ENCODE results near the gene SERGEF. TPM values are rescaled to one million over a fixed set of nuclear protein-coding genes. Genes with fewer than 3 reads are reported as not detected.

The SERGEF gene
- total RNA-seq, 4 donors from 2014 or later, result 32.0 to 50.2 (median 37.6) TPM

DNA sequence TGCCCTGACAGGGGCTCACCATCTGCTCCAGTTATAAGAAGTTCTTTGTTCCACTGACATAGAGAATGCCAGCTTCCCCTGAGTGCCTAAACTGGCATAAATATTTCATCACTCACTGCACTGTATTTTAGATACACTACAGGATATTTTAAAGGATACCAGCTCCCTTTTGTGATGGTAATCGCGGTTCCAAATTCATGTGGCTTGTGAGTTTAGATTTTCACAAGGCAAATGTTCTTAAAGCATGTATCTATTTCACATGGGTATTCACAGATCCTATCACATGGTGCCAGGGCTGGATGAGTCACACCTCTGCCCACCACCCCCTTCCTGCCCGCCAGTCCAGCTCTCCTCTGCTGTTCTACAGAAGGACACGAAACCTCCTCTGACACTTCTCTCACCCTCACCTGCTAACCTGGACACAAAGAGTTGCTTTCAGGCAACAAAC, 172.7 kb downstream of the SERGEF start:
- no peaks in the 10 kb centered on the region for H3K36me3 ChIP-seq
- no peaks in the 10 kb centered on the region for H3K4me1 ChIP-seq
- 88% methylated on average over 4 of the region's 4 CpGs for WGBS
- H3K27ac ChIP-seq (replicated peaks in 1 of 4), result no peak overlapping the region
- no peaks in the 10 kb centered on the region for H3K27me3 ChIP-seq
- TF ChIP-seq, protein P1, sequence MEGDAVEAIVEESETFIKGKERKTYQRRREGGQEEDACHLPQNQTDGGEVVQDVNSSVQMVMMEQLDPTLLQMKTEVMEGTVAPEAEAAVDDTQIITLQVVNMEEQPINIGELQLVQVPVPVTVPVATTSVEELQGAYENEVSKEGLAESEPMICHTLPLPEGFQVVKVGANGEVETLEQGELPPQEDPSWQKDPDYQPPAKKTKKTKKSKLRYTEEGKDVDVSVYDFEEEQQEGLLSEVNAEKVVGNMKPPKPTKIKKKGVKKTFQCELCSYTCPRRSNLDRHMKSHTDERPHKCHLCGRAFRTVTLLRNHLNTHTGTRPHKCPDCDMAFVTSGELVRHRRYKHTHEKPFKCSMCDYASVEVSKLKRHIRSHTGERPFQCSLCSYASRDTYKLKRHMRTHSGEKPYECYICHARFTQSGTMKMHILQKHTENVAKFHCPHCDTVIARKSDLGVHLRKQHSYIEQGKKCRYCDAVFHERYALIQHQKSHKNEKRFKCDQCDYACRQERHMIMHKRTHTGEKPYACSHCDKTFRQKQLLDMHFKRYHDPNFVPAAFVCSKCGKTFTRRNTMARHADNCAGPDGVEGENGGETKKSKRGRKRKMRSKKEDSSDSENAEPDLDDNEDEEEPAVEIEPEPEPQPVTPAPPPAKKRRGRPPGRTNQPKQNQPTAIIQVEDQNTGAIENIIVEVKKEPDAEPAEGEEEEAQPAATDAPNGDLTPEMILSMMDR (IDR thresholded peaks at IDR 0.05), result no peak
- TF ChIP-seq POLR2AphosphoS5 (IDR thresholded peaks at IDR 0.05), result no peak
- no peak for TF ChIP-seq POLR2A (IDR thresholded peaks at IDR 0.05; ENCODE audit: low read depth)
- no peak for TF ChIP-seq EP300 (IDR thresholded peaks at IDR 0.05)
- no peaks in the 10 kb centered on the region for H3K9me3 ChIP-seq
- H3K4me3 ChIP-seq, result no peak overlapping the region
- no peak for DNase-seq (ENCODE audit: extremely low spot score)
- intact Hi-C loops (cut with DNase I), result no loop called here

DNA sequence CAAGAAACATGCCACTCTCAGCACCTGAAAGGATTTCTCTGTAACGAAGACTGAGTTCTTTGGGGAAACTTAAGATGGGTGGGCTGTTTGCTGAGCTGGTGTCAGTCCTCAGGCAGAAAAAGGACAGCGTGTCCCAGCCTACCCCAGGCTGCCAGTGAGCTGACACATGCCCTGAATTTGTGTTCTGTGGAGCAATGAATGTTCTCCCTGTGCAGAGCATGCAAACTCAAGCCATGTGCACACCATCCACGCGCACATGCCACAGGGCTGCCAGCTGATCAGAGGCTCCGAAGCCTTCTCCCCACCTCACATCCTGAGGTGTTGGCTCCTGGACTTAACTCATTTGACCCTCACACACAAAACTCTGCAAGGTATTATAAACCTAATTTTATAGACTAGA, 173.4 kb downstream of the SERGEF start:
- TF ChIP-seq POLR2AphosphoS5 (IDR thresholded peaks at IDR 0.05) (no peak), EP300 (IDR thresholded peaks at IDR 0.05) (no peak), POLR2A (IDR thresholded peaks at IDR 0.05; ENCODE audit: low read depth) (no peak)
- TF ChIP-seq, protein P1 (IDR thresholded peaks at IDR 0.05), result no peak
- Histone ChIP-seq H3K4me3 (no peak overlapping the region), H3K27me3 (no peaks in the 10 kb centered on the region), H3K4me1 (no peaks in the 10 kb centered on the region), H3K36me3 (no peaks in the 10 kb centered on the region), H3K9me3 (no peaks in the 10 kb centered on the region), H3K27ac (replicated peaks in 1 of 4) (no peak overlapping the region)
- DNase-seq (ENCODE audit: extremely low spot score), result no peak
- intact Hi-C loops (cut with DNase I), result no loop called here
- 89% methylated on average over 4 of the region's 5 CpGs for WGBS

DNA sequence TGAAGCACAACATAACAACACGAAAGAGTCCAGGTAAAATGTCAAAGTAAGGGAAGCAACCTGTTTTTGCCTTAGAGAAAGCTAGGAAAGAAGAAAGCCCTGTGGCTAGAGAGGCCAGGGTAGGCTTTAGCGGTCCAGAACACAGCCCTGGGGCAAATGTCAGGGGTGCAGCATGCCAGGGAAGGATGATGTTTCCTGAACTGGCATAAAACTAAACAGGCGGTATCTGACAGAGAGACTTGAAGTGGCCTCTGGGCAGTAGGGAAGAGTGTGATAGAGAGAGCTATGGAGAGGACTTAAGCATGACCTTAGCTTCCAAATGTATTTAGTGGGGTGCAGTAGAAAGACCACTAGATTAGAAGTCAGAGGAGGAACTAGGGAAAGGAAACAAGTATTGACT, 174.7 kb downstream of the SERGEF start:
- Histone ChIP-seq H3K4me3 (no peak overlapping the region), H3K4me1 (no peaks in the 10 kb centered on the region), H3K9me3 (no peaks in the 10 kb centered on the region), H3K27ac (replicated peaks in 1 of 4) (no peak overlapping the region), H3K27me3 (no peaks in the 10 kb centered on the region), H3K36me3 (no peaks in the 10 kb centered on the region)
- 98% methylated on average over 3 of the region's 3 CpGs for WGBS
- intact Hi-C loops (cut with DNase I), result no loop called here
- DNase-seq (ENCODE audit: extremely low spot score), result no peak
- TF ChIP-seq EP300 (IDR thresholded peaks at IDR 0.05), result no peak
- no peak for TF ChIP-seq POLR2AphosphoS5 (IDR thresholded peaks at IDR 0.05)
- TF ChIP-seq, protein P1 (IDR thresholded peaks at IDR 0.05), result no peak

DNA sequence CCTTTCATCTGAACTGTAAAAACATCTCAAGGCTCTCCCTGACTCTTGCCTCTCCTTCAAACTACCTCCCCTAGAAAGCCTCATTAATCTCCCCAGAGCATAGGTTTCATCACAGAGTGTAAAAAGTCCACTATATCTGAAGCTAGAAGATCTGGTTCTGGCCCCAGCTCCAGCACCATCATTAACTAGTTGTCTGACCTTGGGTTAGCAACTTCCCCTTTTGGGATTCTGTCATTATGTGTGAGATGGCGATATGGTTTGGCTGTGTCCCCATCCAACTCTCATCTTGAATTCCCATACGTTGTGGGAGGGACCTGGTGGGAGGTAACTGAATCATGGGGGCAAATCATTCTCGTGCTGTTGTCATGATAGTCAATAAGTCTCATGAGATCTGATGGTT, 181.0 kb downstream of the SERGEF start:
- intact Hi-C loops (cut with DNase I), result no loop called here
- no peak for DNase-seq (ENCODE audit: extremely low spot score)
- no peaks in the 10 kb centered on the region for H3K27me3 ChIP-seq
- H3K27ac ChIP-seq (replicated peaks in 1 of 4), result no peak overlapping the region
- 98% methylated on average over 3 of the region's 3 CpGs for WGBS
- no peak overlapping the region for H3K4me3 ChIP-seq
- peaks cover 0 to 16% (median 13%) of the 10 kb centered on the region in 4 donors for H3K4me1 ChIP-seq
- no peaks in the 10 kb centered on the region for H3K36me3 ChIP-seq
- no peaks in the 10 kb centered on the region for H3K9me3 ChIP-seq
- TF ChIP-seq POLR2AphosphoS5 (IDR thresholded peaks at IDR 0.05) (no peak), POLR2A (IDR thresholded peaks at IDR 0.05; ENCODE audit: low read depth) (no peak), EP300 (IDR thresholded peaks at IDR 0.05) (no peak)
- TF ChIP-seq, protein P1 (IDR thresholded peaks at IDR 0.05), result no peak

DNA sequence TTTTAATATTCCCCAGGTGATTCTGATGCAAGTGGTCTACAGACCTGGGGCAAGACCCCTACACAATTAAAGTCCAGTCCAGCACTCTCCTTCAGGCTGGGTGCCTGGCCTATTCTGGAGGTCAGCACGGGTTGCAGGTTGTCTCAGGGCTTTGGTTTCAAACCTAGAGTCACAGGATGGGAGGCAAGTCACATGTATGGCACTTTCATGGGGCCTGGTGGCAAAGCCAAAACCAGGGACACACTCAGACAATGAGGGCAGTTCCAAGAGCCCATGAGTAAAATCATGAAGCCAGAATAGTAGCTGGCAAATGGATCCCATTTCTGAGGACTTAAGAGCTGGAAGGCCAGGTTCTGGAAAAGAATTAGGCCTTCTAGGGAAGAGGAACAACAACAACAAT, 181.6 kb downstream of the SERGEF start:
- Histone ChIP-seq H3K4me1 (peaks cover 0 to 16% (median 13%) of the 10 kb centered on the region in 4 donors), H3K36me3 (no peaks in the 10 kb centered on the region), H3K9me3 (no peaks in the 10 kb centered on the region), H3K4me3 (no peak overlapping the region), H3K27me3 (no peaks in the 10 kb centered on the region), H3K27ac (replicated peaks in 1 of 4) (no peak overlapping the region)
- intact Hi-C loops (cut with DNase I), result no loop called here
- no CpG with 5 or more reads among the region's 1 CpG for WGBS
- no peak for DNase-seq (ENCODE audit: extremely low spot score)
- TF ChIP-seq POLR2A (IDR thresholded peaks at IDR 0.05; ENCODE audit: low read depth), result no peak
- no peak for TF ChIP-seq EP300 (IDR thresholded peaks at IDR 0.05)
- TF ChIP-seq POLR2AphosphoS5 (IDR thresholded peaks at IDR 0.05), result no peak
- TF ChIP-seq, protein P1 (IDR thresholded peaks at IDR 0.05), result no peak

Data from esophagus muscularis mucosa (tissue), 4 donors.